OCI-LY3 (cell line): ENCODE results near the gene SHISAL2A.

ENCODE experiments used
- H2AFZ ChIP-seq: fragments of 200-600, 300-600 bp; shearing (Covaris generic); 2 replicates; pipeline ENCODE4 v1.6.0; 2014; ENCODE audit warnings: antibody characterized with exemption, low read depth, low read length
- H3K27ac ChIP-seq: fragments of 200-600, 300-600 bp; sonication (generic); 2 replicates; pipeline ENCODE4 v1.5.1; 2014; ENCODE audit warnings: mild to moderate bottlenecking, low read length, moderate library complexity, mixed read lengths
- H3K27me3 ChIP-seq: fragments of 200-600, 300-600 bp; sonication (generic); 2 replicates; pipeline ENCODE4 v1.6.1; 2014; ENCODE audit warnings: low read depth, low read length, mixed read lengths
- H3K36me3 ChIP-seq: fragments of 200-600, 300-600 bp; sonication (generic); replicated peaks from 2 replicates; pipeline ENCODE3; 2014; ENCODE audit warnings: low read depth, low read length, mixed read lengths
- H3K4me1 ChIP-seq: fragments of 300-600, 200-600 bp; sonication (generic); 2 replicates; pipeline ENCODE4 v1.6.1; 2014; ENCODE audit warnings: low read length, mixed read lengths
- H3K4me2 ChIP-seq: fragments of 200-600, 300-600 bp; sonication (generic); 2 replicates; pipeline ENCODE4 v1.6.1; 2014; ENCODE audit warnings: low read length, mixed read lengths
- H3K4me3 ChIP-seq: fragments of 300-600, 200-600 bp; sonication (generic); 2 replicates; pipeline ENCODE4 v1.5.1; 2014; ENCODE audit warnings: antibody characterized with exemption, mild to moderate bottlenecking, low read length, moderate library complexity
- H3K79me2 ChIP-seq: fragments of 300-600, 200-600 bp; shearing (Covaris generic); 2 replicates; pipeline ENCODE4 v1.6.1; 2014; ENCODE audit warnings: mild to moderate bottlenecking, low read length, mixed read lengths
- H3K9ac ChIP-seq: fragments of 300-600, 200-600 bp; shearing (Covaris generic); 2 replicates; pipeline ENCODE4 v1.6.0; 2014; ENCODE audit warnings: mild to moderate bottlenecking, low read length, moderate library complexity
- H3K9me3 ChIP-seq: fragments of 200-600, 300-600 bp; shearing (Covaris generic); 2 replicates; pipeline ENCODE4 v1.6.1; 2014; ENCODE audit warnings: low read length, mixed read lengths; ENCODE audit not compliant: insufficient read depth
- H4K20me1 ChIP-seq: fragments of 200-600, 300-600 bp; sonication (generic); 2 replicates; pipeline ENCODE4 v1.6.1; 2016; ENCODE audit warnings: low read length, mixed read lengths; ENCODE audit not compliant: insufficient read depth
- CTCF ChIP-seq: fragments of 200-600, 300-600 bp; sonication (generic); IDR thresholded peaks from 2 replicates; pipeline ENCODE4 v1.5.1; 2014; ENCODE audit warnings: antibody characterized with exemption, low read length, low read depth
- EZH2phosphoT487 ChIP-seq: fragments of 200-600 bp; shearing (Covaris generic); IDR thresholded peaks from 2 replicates; pipeline ENCODE4 v1.6.1; 2018; ENCODE audit warnings: antibody characterized with exemption, mixed run types, low read depth

The SHISAL2A gene

GRCh38 chr1:52653207-52653849 lies 20.4 kb downstream of the SHISAL2A start:
- H3K4me3 ChIP-seq = no peak overlapping the region
- H3K27ac ChIP-seq = no peak overlapping the region
- H4K20me1 ChIP-seq = no peaks in the 10 kb centered on the region
- H3K9me3 ChIP-seq = no peaks in the 10 kb centered on the region
- H3K27me3 ChIP-seq = no peaks in the 10 kb centered on the region
- no peaks in the 10 kb centered on the region for H3K36me3 ChIP-seq
- no peaks in the 10 kb centered on the region for H3K4me1 ChIP-seq
- H3K9ac ChIP-seq = no peak overlapping the region
- TF ChIP-seq EZH2phosphoT487 = no peak
- no peak for TF ChIP-seq CTCF
- no peak overlapping the region for H3K4me2 ChIP-seq
- H3K79me2 ChIP-seq = no peaks in the 10 kb centered on the region
- H2AFZ ChIP-seq = no peak overlapping the region

GRCh38 chr1:52654063-52654462 lies 21.1 kb downstream of the SHISAL2A start:
- Histone ChIP-seq H3K36me3 (no peaks in the 10 kb centered on the region), H4K20me1 (no peaks in the 10 kb centered on the region), H3K4me1 (peaks cover 5% of the 10 kb centered on the region), H3K9me3 (no peaks in the 10 kb centered on the region), H3K4me2 (no peak overlapping the region), H3K79me2 (no peaks in the 10 kb centered on the region), H3K27ac (no peak overlapping the region), H3K4me3 (no peak overlapping the region), H3K9ac (no peak overlapping the region), H3K27me3 (no peaks in the 10 kb centered on the region), H2AFZ (no peak overlapping the region)
- TF ChIP-seq CTCF (no peak), EZH2phosphoT487 (no peak)

GRCh38 chr1:52657702-52658101 lies 24.7 kb downstream of the SHISAL2A start:
- Histone ChIP-seq H3K4me3 (no peak overlapping the region), H3K27ac (no peak overlapping the region), H3K9ac (no peak overlapping the region), H3K4me1 (peaks cover 21% of the 10 kb centered on the region), H3K9me3 (no peaks in the 10 kb centered on the region), H3K4me2 (no peak overlapping the region), H3K27me3 (no peaks in the 10 kb centered on the region), H3K79me2 (no peaks in the 10 kb centered on the region), H2AFZ (no peak overlapping the region), H3K36me3 (no peaks in the 10 kb centered on the region), H4K20me1 (no peaks in the 10 kb centered on the region)
- TF ChIP-seq CTCF (no peak), EZH2phosphoT487 (no peak)

- TF ChIP-seq CTCF = no peak
- no peak for TF ChIP-seq EZH2phosphoT487
- H3K4me2 ChIP-seq = peak overlapping the region; percentile 77
Measured at GRCh38 chr1:52658795-52659194, 25.8 kb downstream of the SHISAL2A start.

More at GRCh38 chr1:52658795-52659194, 25.8 kb downstream of the SHISAL2A start:
- no peaks in the 10 kb centered on the region for H3K79me2 ChIP-seq
- H3K4me1 ChIP-seq = peaks cover 21% of the 10 kb centered on the region
- no peaks in the 10 kb centered on the region for H3K9me3 ChIP-seq
- peak overlapping the region; percentile 71 for H3K27ac ChIP-seq
- H4K20me1 ChIP-seq = no peaks in the 10 kb centered on the region
- no peak overlapping the region for H3K9ac ChIP-seq
- no peak overlapping the region for H2AFZ ChIP-seq
- H3K4me3 ChIP-seq = no peak overlapping the region
- H3K36me3 ChIP-seq = no peaks in the 10 kb centered on the region
- no peaks in the 10 kb centered on the region for H3K27me3 ChIP-seq
